NCI-H187 treated with DMSO at 0.1 percent for 48 hours (cell line): ENCODE measurements around the gene DMRT3.
A peak's percentile ranks its signal among the peaks of the same experiment; 100 is the strongest.

Experiments
- DNase-seq: peaks from one replicate; lab custom pipeline; 2025; lab: John Stamatoyannopoulos, UW

Gene DMRT3

GRCh38 chr9:976258-976942 lies at the start of gene DMRT3:
DMRT3 (plus strand) TSS chr9:976655; CDS start chr9:977002, 347 bp downstream.
- DNase-seq, result no peak

GRCh38 chr9:926976-927375 lies 49.5 kb upstream of the DMRT3 start:
- no peak for DNase-seq

GRCh38 chr9:928363-929042 lies 48.0 kb upstream of the DMRT3 start:
- no peak for DNase-seq

- no peak for DNase-seq
Observed at GRCh38 chr9:929719-930118, 46.7 kb upstream of the DMRT3 start.

- DNase-seq, result no peak
Observed at GRCh38 chr9:933356-933755, 43.1 kb upstream of the DMRT3 start.

GRCh38 chr9:935348-935965 lies 41.0 kb upstream of the DMRT3 start:
- DNase-seq, result peak; percentile 57

- peak; percentile 31 for DNase-seq
Observed at GRCh38 chr9:942805-943580, 33.5 kb upstream of the DMRT3 start.

- DNase-seq, result no peak
Observed at GRCh38 chr9:947985-948384, 28.5 kb upstream of the DMRT3 start.

GRCh38 chr9:948497-948896 lies 28.0 kb upstream of the DMRT3 start:
- DNase-seq, result no peak

- no peak for DNase-seq
Observed at GRCh38 chr9:950139-950538, 26.3 kb upstream of the DMRT3 start.

GRCh38 chr9:952546-952945 lies 23.9 kb upstream of the DMRT3 start:
- no peak for DNase-seq

GRCh38 chr9:959105-959504 lies 17.4 kb upstream of the DMRT3 start:
- no peak for DNase-seq

- no peak for DNase-seq
Observed at GRCh38 chr9:959914-960313, 16.5 kb upstream of the DMRT3 start.

GRCh38 chr9:962023-962422 lies 14.4 kb upstream of the DMRT3 start:
- DNase-seq, result no peak

- no peak for DNase-seq
Observed at GRCh38 chr9:965497-965896, 11.0 kb upstream of the DMRT3 start.

GRCh38 chr9:966870-967269 lies 9.6 kb upstream of the DMRT3 start:
- no peak for DNase-seq

GRCh38 chr9:967436-967835 lies 9.0 kb upstream of the DMRT3 start:
- no peak for DNase-seq

GRCh38 chr9:967903-968641 lies 8.4 kb upstream of the DMRT3 start:
- no peak for DNase-seq

- no peak for DNase-seq
Observed at GRCh38 chr9:969310-970150, 6.9 kb upstream of the DMRT3 start.

- DNase-seq, result no peak
Observed at GRCh38 chr9:970151-970996, 6.1 kb upstream of the DMRT3 start.
